Mesodermal cell (in vitro differentiated cells): ENCODE results near the gene SBNO2.

Experiments used
- H3K27ac ChIP-seq: 2 replicates; pipeline ENCODE4 v1.7.0; 2013; ENCODE audit warnings: mild to moderate bottlenecking, low read depth, low read length, moderate library complexity; ENCODE audit not compliant: severe bottlenecking
- H3K36me3 ChIP-seq: 2 replicates; pipeline ENCODE4 v1.7.1; 2013; ENCODE audit warnings: mild to moderate bottlenecking, low read length, moderate library complexity; ENCODE audit not compliant: control insufficient read depth, insufficient read depth
- H3K4me1 ChIP-seq: one replicate; pipeline ENCODE4 v1.7.1; 2013; ENCODE audit warnings: mild to moderate bottlenecking, low read length; ENCODE audit not compliant: insufficient read depth, control insufficient read depth, poor library complexity, severe bottlenecking
- H3K4me3 ChIP-seq: 2 replicates; pipeline ENCODE4 v1.7.0; 2013; ENCODE audit warnings: low read length, control low read depth, mild to moderate bottlenecking; ENCODE audit not compliant: insufficient read depth, poor library complexity, severe bottlenecking; ENCODE audit errors: extremely low read depth
- H3K9me3 ChIP-seq: 2 replicates; pipeline ENCODE4 v1.7.1; 2013; ENCODE audit warnings: mild to moderate bottlenecking, low read length, moderate library complexity; ENCODE audit not compliant: control insufficient read depth
- WGBS, 2 experiments: methylation state at CpG; one replicate each; pipeline ENCODE4 v1.1.5; 2013; ENCODE audit warnings: missing lambda C conversion rate in 2 of 2; ENCODE audit not compliant: insufficient coverage in 2 of 2; 5-methylcytosine and 5-hydroxymethylcytosine counted together

SBNO2 gene

DNA sequence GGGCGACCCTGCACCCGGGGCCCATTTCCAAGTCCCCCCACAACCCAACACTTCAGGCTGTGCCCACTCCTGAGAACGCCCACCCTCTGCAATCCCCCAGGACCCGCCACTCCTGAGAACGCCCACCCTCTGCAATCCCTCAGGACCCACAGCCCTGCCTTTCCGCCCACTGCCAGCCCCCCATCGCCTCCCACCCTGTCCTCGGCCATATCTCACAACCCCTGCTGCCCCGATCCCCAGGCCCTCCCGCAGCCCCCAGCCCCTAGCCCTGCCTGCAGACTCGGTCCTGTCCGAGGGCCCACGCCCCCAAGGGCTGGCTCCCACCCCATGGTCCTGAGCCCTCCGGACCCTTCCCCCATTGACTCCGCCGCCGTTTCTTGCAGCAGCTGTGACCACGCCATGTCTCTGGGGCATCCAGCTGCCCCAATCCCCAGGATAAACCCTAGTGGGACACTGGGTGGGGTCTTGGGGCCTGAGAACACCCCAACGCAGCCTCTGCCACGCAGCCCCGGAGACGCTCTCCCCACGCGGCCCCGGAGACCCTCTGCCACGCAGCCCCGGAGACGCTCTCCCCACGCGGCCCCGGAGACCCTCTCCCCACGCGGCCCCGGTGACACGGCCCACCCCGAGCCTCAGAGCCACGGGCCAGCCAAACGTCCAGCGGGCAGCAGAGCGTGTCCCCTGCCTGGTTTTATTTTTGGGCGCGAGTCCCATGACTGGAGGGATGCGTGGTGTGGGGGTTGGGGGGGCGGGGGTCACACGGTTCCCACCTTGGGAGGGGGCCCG lies 17.0 kb downstream of the SBNO2 start:
- H3K27ac ChIP-seq = no peak overlapping the region
- H3K4me3 ChIP-seq = no peak overlapping the region
- 95 to 97% methylated on average over 16 to 42 of the region's 46 CpGs for WGBS, 2 experiments
- no peaks in the 10 kb centered on the region for H3K9me3 ChIP-seq
- no peaks in the 10 kb centered on the region for H3K4me1 ChIP-seq
- H3K36me3 ChIP-seq = peaks cover 7% of the 10 kb centered on the region

DNA sequence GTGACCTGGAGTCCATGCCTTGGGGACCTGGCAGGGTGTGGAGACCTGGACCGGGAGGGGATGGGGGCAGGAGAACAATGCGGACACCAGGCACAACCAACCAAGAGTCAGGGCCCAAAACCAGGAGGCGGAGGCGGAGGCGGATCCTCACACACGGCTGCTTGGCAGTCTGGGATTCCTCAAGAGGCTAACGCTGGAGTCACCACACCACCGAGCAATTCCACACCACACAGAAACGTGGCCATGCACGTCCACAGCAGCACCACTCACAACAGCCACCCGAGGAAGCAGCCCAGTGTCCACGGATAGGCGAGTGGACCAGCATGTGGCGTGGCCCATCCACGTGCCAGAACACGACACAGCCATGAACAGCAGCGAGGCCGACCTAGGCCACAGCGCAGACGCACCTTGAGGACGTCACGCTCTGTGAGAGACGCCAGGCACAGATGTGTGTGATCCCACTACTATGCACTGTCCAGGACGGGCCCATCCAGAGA lies 17.7 kb downstream of the SBNO2 start:
- Histone ChIP-seq H3K4me1 (no peaks in the 10 kb centered on the region), H3K4me3 (no peak overlapping the region), H3K27ac (no peak overlapping the region), H3K36me3 (peaks cover 12% of the 10 kb centered on the region), H3K9me3 (no peaks in the 10 kb centered on the region)
- 95% methylated on average over 22 to 24 of the region's 24 CpGs for WGBS, 2 experiments

DNA sequence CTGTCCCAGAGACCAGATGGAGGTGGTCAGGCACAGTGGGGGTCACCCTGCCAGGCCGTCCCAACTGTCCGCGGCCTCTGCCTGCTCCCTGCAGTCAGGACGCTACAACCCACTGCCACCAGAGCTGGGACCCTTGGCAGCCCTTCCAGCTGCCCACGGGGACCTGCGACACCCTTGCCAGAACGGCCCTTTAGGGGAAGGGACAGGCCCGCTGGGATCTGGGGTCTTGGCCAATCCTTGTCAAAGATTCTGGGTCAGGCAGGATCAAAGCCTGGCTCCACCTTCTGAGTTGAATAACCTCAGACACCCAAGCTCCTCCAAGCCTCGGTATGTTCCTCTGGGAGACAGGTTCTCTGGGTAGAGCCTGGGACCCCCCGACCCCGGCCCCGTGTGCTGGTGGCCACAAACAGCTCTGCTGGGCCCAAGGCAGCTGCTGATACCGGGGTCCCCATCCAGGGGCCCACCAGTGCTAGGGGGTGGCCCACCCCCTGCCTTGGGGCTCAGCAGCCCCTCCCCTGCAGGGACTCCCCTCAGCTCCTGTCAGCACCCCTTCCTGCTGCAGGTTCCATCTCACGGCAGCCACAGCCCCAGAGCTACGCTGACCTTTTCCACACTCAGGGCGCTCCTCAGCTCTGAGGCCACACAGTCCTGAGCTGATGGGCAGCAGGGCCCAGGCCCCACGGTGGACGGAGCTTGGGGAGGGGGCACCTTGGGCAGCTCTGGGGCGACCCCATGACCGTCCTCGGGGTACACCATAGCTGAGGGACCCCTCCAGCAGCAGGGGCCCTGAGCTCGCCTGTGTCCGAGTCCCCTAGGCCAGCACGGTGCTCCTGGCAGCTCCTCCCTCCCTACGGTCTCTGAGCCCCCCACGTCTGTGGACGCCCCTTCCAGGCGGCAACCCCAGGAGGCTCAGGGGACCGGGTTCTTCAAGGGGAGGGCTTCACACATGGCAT lies 18.4 kb downstream of the SBNO2 start:
- 92 to 95% methylated on average over 26 to 29 of the region's 29 CpGs for WGBS, 2 experiments
- Histone ChIP-seq H3K27ac (no peak overlapping the region), H3K36me3 (peaks cover 16% of the 10 kb centered on the region), H3K4me1 (no peaks in the 10 kb centered on the region), H3K4me3 (no peak overlapping the region), H3K9me3 (no peaks in the 10 kb centered on the region)

DNA sequence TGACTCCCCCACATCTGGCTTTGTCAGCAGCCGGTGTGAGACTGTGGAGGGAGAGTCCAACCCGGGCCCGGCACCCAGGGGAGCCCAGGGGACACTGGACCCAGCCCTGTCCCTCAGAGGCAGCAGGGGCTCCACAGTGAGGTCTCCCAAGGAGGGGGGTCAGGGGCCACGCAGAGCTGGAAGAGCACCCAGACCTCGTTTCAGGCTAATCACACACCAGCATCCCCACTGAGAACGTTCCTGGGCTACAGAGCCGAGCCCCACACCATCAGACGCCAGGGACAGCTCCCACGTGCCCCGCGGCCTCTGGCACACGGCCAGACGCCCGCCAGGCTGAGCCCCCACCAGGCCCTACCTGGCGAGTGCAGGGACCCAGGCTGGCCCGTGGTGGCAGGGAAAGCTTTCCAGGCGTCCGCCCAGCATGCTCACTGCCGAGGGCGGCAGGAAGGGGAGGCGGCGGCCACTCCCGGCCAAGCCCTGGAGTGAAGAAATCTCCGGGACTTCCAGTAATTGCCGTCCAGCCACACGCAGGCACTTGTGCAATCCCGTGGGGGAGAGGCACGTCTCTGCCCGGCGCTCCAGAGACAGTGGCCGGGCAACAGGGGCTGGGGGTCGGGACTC lies 19.2 kb downstream of the SBNO2 start:
- H3K9me3 ChIP-seq = no peaks in the 10 kb centered on the region
- no peaks in the 10 kb centered on the region for H3K4me1 ChIP-seq
- 92 to 94% methylated on average over 27 to 32 of the region's 32 CpGs for WGBS, 2 experiments
- H3K4me3 ChIP-seq = no peak overlapping the region
- no peak overlapping the region for H3K27ac ChIP-seq
- H3K36me3 ChIP-seq = peaks cover 24% of the 10 kb centered on the region

DNA sequence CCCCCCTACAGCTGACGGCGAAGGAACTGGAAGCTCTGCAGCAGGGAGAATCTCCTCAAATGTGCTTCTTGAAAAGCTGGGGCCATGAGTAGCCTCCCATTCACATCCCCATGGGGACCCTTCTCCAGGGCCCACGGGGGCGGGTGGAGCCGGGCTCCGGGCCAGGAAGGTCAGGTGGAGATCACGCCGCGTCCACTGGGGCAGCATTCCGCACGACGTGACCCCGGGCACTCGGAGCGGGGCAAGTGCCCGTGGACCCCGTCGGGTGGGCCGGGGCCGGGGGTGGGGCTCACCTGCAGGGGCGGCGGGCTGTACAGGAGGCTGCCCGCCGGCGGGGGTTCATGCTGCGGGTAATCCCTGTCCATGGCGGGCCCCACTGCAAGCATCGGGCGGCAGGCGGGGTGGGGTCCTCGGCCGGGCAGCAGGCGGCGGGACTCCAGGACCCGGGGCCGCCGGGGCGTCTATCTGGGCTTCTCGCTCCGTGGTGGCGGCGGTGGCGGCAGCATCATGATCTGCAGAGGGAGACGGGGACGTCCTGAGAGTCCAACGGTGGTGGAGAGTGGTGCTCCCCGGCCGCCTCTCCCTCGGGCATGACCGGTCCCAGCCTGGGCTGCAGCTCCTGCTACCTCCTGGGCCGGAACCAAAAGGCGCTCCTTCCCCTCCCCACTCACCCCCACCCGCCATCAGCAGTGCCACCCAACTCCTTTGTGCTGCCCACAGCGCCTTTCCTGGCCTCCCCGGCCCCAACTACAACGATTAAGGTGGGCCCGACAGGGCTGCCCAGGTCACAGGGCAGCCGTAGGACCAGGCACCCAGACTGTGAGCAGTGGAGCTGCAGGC lies 20.0 kb downstream of the SBNO2 start:
- Histone ChIP-seq H3K4me3 (no peak overlapping the region), H3K9me3 (no peaks in the 10 kb centered on the region), H3K4me1 (no peaks in the 10 kb centered on the region), H3K36me3 (peaks cover 30% of the 10 kb centered on the region), H3K27ac (no peak overlapping the region)
- 95 to 99% methylated on average over 48 to 52 of the region's 58 CpGs for WGBS, 2 experiments

DNA sequence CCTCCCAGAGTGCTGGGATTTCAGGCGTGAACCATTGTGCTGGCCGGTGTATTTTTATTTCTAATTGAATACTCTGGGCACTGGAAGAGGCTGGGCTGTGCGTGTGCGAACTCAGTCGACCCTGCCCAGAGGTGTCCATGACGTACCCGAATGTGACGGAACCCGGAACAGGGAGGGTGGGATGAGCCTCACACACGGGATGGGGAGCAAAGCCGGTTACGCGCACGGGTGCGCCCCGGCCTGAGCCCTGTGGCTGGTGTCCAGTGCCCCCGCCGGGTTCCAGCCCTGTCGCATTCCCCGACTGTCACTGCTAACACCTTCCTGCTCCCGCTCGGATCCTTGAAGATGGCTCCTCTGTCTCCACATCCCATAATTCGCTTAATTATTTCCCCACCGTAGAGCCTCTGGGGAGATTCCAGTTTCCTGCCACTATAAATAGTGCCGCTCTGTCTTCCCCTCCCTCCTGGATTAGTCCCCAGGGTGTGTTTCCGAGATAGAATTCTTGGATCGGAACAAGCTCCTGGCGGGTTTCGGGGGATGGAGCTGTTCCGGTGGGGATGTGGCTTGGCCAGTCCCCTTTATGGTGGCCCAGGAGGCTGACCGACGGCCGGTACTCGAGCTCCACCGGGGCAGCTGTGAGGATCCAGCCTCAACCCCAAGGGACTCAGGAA lies 22.0 kb downstream of the SBNO2 start:
- no peaks in the 10 kb centered on the region for H3K4me1 ChIP-seq
- peaks cover 39% of the 10 kb centered on the region for H3K36me3 ChIP-seq
- no peaks in the 10 kb centered on the region for H3K9me3 ChIP-seq
- WGBS, 2 experiments = 96 to 97% methylated on average over 31 to 34 of the region's 35 CpGs
- no peak overlapping the region for H3K27ac ChIP-seq
- no peak overlapping the region for H3K4me3 ChIP-seq

DNA sequence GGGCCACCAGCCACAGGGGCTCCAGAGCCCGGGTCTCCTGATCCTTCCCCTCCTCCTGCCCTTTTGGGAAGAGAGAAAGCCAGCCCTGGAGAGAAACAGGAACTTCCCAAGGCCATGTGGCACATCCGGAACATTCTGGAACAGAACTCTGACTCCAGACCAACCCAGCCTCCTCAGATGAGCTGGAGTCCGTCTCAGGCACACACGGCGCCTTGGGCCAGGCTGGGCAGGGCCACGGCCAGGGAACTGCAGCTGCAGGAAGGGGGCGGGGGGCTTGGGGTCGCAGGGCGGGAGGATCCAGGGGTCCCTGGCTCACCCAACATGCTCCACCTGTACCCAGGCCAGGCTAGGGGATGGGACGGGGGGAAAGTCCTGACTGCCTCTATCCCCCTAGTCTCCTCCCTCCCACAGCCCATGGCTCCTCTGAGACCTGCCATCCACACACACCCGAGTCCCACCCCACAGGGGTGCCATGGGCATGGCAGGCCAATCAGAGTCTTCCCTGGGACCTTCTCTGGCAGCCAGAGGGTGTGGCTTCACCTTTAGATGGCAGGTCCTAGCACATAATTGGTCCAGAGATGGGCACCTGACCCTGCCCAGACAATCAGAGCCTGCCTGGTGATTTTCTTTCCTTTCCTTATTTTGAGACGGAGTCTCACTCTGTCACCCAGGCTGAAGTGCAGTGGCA lies 22.9 kb downstream of the SBNO2 start:
- 93 to 96% methylated on average over 10 to 11 of the region's 12 CpGs for WGBS, 2 experiments
- Histone ChIP-seq H3K4me1 (no peaks in the 10 kb centered on the region), H3K4me3 (no peak overlapping the region), H3K27ac (no peak overlapping the region), H3K36me3 (peaks cover 42% of the 10 kb centered on the region), H3K9me3 (no peaks in the 10 kb centered on the region)

DNA sequence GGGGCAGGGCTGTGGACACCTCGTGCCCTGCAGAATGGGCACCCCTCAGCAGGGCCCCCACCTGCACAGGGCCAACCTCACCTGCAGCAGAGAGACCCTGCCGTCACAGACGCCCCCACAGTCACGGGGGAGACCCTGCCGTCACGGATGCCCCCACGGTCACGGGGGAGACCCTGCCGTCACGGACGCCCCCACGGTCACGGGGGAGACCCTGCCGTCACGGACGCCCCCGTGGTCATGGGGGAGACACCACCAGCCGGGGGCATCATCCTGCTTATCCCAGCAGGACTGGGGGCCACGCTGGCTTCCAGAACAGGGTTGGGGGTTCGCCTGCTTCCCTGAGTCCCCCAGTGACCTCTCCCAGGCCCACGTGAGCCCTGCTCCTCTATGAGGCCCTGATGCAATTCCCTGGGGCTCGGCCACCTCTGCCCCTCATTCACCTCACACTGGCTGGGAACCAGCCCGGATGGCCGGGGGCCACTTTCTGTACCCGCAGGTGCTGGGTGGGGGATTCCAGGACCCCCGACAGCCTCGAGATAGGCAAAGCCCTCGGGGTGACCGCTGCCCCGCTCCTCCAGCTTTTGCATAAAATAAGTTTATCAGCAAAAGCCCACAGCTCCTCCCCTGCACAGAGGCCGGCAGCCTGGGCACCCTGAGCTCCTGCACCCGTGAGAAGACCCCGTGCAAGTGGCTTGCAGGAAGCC lies 23.6 kb downstream of the SBNO2 start:
- 96 to 98% methylated on average over 21 to 32 of the region's 33 CpGs for WGBS, 2 experiments
- H3K27ac ChIP-seq = no peak overlapping the region
- H3K4me3 ChIP-seq = no peak overlapping the region
- H3K4me1 ChIP-seq = no peaks in the 10 kb centered on the region
- peaks cover 47% of the 10 kb centered on the region for H3K36me3 ChIP-seq
- H3K9me3 ChIP-seq = no peaks in the 10 kb centered on the region
